LNCaP clone FGC (cell line): ENCODE results near the gene RPL7A.
A peak's percentile ranks its signal among the peaks of the same experiment; 100 is the strongest.

Source experiments
- DNase-seq: peaks from one replicate; pipeline ENCODE4 v3.0.0-alpha.2; 2011; ENCODE audit warnings: low read depth
- H3K4me3 ChIP-seq: 2 replicates; pipeline ENCODE4 v1.5.1; 2011; ENCODE audit warnings: mild to moderate bottlenecking, low read depth, low read length, control low read depth
- TF ChIP-seq, protein P1 (sequence below): IDR thresholded peaks from 2 replicates; pipeline ENCODE4 v1.5.1; 2012; ENCODE audit warnings: mild to moderate bottlenecking; ENCODE audit not compliant: control insufficient read depth, insufficient read depth; ENCODE audit errors: extremely low read depth

RPL7A gene

DNA sequence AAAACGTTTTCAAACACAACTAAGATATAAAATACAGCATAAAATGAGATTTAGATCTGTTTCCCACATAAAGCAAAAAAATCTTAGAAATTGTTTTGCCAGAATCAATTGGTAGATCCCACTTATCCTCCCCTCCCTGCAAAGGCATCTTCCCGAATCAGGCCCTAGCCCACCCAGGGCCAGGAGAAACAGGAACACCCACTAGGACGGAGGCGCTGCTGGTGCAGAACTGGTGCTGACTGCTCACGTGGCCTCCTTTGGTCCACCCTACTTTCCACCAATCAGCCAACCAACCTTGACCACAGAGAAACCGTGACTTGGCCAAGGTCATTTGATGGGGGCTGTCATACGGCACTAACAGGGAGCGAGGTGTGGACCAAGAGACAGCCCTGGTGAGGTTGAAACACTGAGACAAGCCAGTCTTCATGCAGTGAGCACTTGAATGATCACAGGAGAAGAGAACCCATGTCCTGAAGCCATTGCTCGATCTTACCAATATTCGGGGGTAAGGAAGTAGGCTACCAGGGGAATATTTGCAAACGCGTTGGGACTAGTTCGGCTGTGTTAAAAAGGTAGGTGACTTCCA, 13.6 kb downstream of the RPL7A start:
- DNase-seq: no peak
- no peak overlapping the region for H3K4me3 ChIP-seq
- TF ChIP-seq, protein P1, sequence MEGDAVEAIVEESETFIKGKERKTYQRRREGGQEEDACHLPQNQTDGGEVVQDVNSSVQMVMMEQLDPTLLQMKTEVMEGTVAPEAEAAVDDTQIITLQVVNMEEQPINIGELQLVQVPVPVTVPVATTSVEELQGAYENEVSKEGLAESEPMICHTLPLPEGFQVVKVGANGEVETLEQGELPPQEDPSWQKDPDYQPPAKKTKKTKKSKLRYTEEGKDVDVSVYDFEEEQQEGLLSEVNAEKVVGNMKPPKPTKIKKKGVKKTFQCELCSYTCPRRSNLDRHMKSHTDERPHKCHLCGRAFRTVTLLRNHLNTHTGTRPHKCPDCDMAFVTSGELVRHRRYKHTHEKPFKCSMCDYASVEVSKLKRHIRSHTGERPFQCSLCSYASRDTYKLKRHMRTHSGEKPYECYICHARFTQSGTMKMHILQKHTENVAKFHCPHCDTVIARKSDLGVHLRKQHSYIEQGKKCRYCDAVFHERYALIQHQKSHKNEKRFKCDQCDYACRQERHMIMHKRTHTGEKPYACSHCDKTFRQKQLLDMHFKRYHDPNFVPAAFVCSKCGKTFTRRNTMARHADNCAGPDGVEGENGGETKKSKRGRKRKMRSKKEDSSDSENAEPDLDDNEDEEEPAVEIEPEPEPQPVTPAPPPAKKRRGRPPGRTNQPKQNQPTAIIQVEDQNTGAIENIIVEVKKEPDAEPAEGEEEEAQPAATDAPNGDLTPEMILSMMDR: no peak

DNA sequence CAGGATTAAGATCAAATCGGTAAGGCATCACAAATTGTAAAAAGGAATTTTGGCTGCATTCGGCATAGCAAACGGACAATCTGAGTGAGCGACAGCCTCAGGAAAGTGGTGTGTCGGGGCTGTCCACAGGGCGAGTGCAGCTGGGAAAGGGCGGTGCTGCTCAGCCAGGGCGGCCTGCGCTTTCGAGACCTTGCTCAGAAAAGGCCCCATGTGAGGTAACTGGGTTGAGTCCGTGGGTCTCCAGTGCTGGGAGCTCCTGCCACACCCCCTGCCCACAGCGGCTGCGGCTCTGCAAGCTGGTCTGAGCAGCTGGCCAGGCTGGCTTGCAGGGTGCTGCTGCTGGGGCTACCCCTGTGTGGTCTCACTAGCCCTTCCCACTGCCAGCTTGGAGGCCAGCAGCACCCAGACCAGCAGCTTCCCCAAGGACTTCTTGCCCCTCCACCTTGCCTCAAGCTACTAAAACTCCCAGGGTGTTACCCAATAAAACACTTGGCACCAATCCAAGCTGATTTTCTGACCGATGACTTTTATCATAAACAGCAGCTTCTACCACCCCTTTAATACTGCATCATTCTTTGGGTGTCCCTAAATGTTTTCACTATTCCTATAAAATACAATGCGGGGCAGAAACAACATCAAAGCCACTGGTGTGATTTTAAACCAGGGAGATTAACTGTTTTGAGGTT, 14.5 kb downstream of the RPL7A start:
- DNase-seq: no peak
- no peak overlapping the region for H3K4me3 ChIP-seq
- TF ChIP-seq, protein P1: no peak

DNA sequence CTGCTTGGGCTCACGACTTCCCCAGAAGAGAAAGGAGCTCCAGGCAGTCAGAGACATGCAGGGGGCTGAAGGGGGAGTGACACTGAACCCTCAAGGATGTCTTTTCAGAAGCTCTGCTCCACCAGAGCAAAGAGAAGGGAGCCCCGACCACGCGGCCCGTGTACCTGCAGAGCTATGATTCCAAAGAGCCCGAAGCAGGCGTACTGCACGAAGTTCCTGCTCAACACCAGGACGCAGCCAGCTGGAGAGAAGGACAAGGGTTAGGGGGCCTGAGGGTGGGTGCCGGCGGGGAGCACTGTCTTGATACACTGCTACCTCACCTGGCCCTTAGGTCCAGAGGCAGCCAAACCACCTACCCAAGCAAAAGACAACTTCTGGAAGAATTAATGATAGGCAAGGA, 18.4 kb downstream of the RPL7A start:
- TF ChIP-seq, protein P1: no peak
- H3K4me3 ChIP-seq: no peak overlapping the region
- no peak for DNase-seq

DNA sequence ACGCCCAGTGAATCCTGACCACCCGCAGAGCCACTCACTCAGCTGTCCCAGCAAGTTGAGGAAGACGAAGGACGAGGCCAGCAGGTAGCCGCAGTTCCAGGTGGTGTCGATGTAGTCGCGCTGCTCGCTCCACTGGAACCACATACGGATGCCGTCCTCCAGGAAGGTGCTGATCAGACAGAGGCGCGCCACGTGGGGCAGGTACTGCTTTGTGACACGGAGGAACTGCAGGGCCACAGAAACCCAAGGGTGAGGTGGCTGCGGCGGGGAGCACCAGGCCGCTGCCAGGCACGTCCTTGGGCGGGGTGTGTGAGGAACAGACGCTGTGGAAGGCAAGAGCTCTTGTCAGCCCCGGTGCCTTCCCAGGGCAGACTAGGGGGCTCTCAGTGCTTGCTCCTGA, 19.2 kb downstream of the RPL7A start:
- TF ChIP-seq, protein P1: no peak
- no peak for DNase-seq
- H3K4me3 ChIP-seq: no peak overlapping the region

DNA sequence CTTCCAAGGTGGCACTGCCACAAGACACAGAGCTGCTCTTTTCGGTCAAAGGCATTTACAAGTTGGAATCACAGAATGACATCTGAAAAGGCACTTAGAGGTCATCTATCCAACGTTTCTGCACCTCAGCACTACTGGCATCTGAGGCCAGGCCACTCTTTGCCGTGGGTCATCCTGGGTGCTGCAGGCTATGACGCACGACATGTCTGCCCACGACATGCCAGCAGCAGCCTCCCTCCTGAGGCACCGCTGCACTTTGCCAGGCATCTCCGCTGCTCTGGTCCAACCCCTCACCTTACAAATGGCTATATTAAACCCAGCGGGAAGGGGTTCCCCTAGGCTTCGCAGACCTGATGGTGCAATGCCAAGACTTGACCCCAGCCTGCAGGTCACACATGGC, 19.8 kb downstream of the RPL7A start:
- TF ChIP-seq, protein P1: no peak
- H3K4me3 ChIP-seq: no peak overlapping the region
- DNase-seq: no peak

DNA sequence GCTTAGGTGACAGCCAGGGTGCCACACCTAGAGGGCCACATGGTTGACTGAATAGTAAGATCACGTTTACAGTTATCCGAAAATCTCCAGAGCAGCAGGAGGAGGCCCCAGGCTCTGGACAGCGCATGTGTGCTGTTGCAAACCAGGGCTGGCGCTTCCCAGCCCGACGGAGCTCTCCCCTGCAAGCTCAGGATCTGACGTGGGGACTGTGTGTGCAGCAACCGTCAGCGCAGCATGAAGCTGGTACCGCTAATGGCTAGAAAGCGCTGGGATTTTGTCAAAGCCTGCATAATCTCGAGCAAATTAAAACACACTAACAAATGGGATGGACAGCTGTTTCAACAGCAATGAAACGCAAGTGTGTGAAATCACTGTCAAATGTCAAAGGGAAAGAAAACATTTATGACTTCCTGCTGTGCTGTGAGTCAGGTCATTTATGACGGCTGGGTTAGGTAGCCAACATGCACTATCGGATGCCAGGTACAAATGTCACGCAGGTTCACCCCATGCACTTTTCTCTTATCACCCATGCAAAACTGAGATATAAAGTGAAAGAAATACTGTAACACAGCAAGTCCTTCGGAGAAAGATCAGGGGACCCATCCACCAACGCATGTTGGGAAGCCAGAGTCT, 20.3 kb downstream of the RPL7A start:
- DNase-seq: peak; percentile 57
- H3K4me3 ChIP-seq: peak overlapping the region; percentile 3; the same call in 1 of the 2 replicates
- TF ChIP-seq, protein P1: no peak

DNA sequence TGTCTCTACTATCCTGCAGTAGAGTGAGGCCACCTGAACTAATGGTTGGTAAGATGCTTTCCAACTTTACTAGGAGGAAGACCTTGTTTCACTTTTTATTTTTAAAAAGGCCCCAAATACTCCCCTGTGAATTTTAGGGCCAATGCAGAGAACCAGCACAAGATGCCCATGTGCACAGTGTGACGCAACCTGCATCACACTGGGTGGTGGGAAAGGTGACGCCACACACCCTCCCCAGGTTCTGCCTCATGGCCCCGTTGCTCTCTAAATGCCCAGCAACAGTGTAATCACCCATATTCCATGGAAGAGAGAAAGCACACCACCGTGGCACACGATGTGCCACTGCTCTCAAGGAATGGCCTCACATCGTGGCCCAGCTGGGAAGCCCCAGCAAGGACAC, 21.4 kb downstream of the RPL7A start:
- no peak for DNase-seq
- TF ChIP-seq, protein P1: no peak
- no peak overlapping the region for H3K4me3 ChIP-seq
